ENCODE results near the gene MASP2. TPM values are rescaled to one million over a fixed set of nuclear protein-coding genes. Genes with fewer than 3 reads are reported as not detected.
"Not testable (repeated sequence)": the region's sequence is repeated elsewhere in the genome, so short reads cannot be mapped to it uniquely, and the experiment has no call there.

The MASP2 gene
- total RNA-seq, 2 experiments from 2014 or later: not detected

DNA sequence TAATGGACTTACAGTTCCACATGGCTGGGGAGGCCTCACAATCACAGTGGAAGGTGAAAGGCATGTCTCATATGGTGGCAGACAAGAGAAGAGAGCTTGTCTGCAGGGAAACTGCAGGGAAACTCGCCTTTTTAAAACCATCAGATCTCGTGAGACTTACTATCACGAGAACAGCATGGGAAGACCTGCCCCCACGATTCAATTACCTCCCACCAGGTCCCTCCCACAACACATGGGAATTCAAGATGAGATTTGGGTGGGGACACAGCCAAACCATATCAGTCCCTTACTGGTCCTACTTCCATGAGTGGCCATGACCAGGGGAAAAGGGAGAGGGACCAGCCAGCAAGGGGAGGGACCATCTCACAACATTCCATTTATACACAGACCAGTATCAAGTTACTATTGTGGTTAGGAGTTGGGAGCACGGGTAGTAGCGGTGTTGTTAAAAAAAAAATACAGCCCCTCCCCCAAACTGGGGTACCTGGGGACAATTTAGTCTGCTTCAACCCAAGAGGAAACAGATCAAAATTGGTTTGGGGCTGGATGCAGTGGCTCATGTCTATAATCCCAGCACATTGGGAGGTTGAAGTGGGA, 57.0 kb downstream of the MASP2 start:
- POLR2A ChIA-PET; H3K4me1 Mint-ChIP-seq; H3K9me3 Mint-ChIP-seq; H3K4me3 Mint-ChIP-seq; H3K27ac Mint-ChIP-seq; DNase-seq; H3K27me3 Mint-ChIP-seq; H3K36me3 Mint-ChIP-seq (ENCODE audit: low read depth): not testable (repeated sequence)
- CTCF ChIA-PET: interaction anchor here (0.6 kb wide), 2 partner anchors 15 to 219 kb away, joined by 3 to 4 read pairs; no protein-coding TSS in a partner anchor

DNA sequence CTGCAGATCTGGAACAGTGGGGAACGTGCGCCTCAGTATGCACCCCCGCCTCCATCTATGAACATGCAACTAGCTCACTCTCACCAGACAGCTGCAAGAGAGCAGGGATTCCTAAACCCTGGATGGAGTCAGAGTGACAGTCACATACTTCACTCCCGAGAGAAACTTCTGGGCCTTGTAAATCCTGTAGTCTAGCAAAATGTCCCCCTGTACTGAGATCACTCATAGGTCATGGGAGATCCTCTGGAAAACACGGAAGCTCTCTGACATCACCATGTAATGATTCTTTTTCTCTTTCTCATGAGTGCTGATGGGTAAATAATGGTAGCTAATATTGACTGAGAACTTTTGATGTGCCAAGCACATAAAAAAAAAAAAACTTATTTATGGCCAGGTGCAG, 57.9 kb downstream of the MASP2 start:
- POLR2A ChIA-PET: no interaction called here
- H3K4me1 Mint-ChIP-seq: no peaks in the 10 kb centered on the region

GRCh38 chr1:10987840-10988417, 59.1 kb downstream of the MASP2 start:
- Mint-ChIP-seq H3K36me3 (ENCODE audit: low read depth) (no peaks in the 10 kb centered on the region), H3K27me3 (peaks cover 3% of the 10 kb centered on the region), H3K4me3 (no peak overlapping the region), H3K4me1 (no peaks in the 10 kb centered on the region), H3K9me3 (no peaks in the 10 kb centered on the region), H3K27ac (no peak overlapping the region)
- DNase-seq: no peak
- POLR2A ChIA-PET: no interaction called here
- CTCF ChIA-PET: no interaction called here

More for the DNA sequence above, 57.9 kb downstream of the MASP2 start:
- Mint-ChIP-seq H3K27me3 (peaks cover 3% of the 10 kb centered on the region), H3K4me3 (no peak overlapping the region), H3K36me3 (ENCODE audit: low read depth) (no peaks in the 10 kb centered on the region), H3K9me3 (no peaks in the 10 kb centered on the region), H3K27ac (no peak overlapping the region)
- no peak for DNase-seq
- CTCF ChIA-PET: interaction anchor here (0.6 kb wide), 2 partner anchors 14 to 218 kb away, joined by 3 to 4 read pairs; no protein-coding TSS in a partner anchor

DNA sequence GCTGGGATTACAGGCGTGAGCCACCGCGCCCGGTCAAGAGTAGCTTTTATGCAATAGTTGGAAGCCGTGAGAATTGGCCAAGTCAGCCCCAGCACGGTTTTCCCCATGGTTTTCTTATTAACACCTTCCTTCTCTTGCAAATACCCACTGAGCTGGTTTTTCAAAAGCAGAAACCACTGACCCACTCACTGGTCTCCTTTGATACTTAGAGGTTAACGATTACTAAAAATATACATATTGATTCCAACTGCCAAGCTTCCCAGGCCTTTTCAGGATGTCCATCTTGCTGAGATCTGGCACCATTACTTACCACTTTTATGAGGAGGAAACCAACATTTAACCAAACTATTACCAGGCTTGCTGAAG, 60.5 kb downstream of the MASP2 start:
- H3K4me1 Mint-ChIP-seq: no peaks in the 10 kb centered on the region
- POLR2A ChIA-PET: no interaction called here
- H3K4me3 Mint-ChIP-seq: no peak overlapping the region
- H3K27me3 Mint-ChIP-seq: peaks cover 1% of the 10 kb centered on the region
- CTCF ChIA-PET: no interaction called here
- H3K27ac Mint-ChIP-seq: no peak overlapping the region
- H3K36me3 Mint-ChIP-seq (ENCODE audit: low read depth): no peaks in the 10 kb centered on the region
- H3K9me3 Mint-ChIP-seq: no peaks in the 10 kb centered on the region
- DNase-seq: no peak

- CTCF ChIA-PET: no interaction called here
Observed at GRCh38 chr1:10980841-10981727, 66.0 kb downstream of the MASP2 start.

DNA sequence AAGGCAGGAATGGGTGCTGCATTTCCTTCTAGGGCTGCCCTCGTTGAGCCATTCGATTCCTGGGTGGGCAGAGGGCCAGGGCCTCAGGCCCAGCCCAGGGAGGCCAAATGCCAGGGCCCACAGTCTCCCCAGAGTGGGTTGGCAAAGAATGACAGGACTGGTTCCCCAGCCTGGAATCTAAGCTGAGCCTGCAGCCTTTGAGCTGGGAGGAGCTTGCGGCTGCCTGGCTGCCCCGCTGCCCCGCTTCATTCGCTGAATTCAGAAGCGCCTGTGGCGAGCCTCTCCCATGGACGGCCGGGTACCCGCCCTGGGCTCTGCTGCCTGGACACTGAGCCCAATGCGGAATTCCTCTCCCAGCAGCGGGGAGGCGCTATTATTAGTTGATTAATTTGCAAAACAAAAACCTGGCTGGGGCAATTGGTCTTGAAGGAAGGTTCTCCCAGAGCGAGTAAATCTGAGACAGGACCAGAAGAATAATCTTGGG, 66.9 kb downstream of the MASP2 start:
- Mint-ChIP-seq H3K4me1 (no peaks in the 10 kb centered on the region), H3K9me3 (no peaks in the 10 kb centered on the region), H3K27ac (no peak overlapping the region), H3K4me3 (no peak overlapping the region), H3K36me3 (ENCODE audit: low read depth) (no peaks in the 10 kb centered on the region), H3K27me3 (peaks cover 19% of the 10 kb centered on the region)
- CTCF ChIA-PET: no interaction called here
- DNase-seq: no peak
- POLR2A ChIA-PET: interaction anchor here (0.6 kb wide), 1 partner anchor 420 kb away, joined by 3 read pairs; no protein-coding TSS in a partner anchor

More at GRCh38 chr1:10980841-10981727, 66.0 kb downstream of the MASP2 start:
- Mint-ChIP-seq H3K4me3 (no peak overlapping the region), H3K9me3 (no peaks in the 10 kb centered on the region), H3K4me1 (no peaks in the 10 kb centered on the region), H3K27ac (no peak overlapping the region), H3K27me3 (peaks cover 19% of the 10 kb centered on the region), H3K36me3 (ENCODE audit: low read depth) (no peaks in the 10 kb centered on the region)
- POLR2A ChIA-PET: no interaction called here
- no peak for DNase-seq

- H3K36me3 Mint-ChIP-seq (ENCODE audit: low read depth): no peaks in the 10 kb centered on the region
- H3K27ac Mint-ChIP-seq: no peak overlapping the region
- DNase-seq: no peak
- peaks cover 19% of the 10 kb centered on the region for H3K27me3 Mint-ChIP-seq
- H3K4me1 Mint-ChIP-seq: no peaks in the 10 kb centered on the region
- H3K9me3 Mint-ChIP-seq: no peaks in the 10 kb centered on the region
- ChIA-PET CTCF (interaction anchor here (0.9 kb wide), 1 partner anchor 185 kb away, joined by 3 read pairs; no protein-coding TSS in a partner anchor), POLR2A (no interaction called here)
- H3K4me3 Mint-ChIP-seq: no peak overlapping the region
Observed at GRCh38 chr1:10979483-10979920, 67.5 kb downstream of the MASP2 start.

DNA sequence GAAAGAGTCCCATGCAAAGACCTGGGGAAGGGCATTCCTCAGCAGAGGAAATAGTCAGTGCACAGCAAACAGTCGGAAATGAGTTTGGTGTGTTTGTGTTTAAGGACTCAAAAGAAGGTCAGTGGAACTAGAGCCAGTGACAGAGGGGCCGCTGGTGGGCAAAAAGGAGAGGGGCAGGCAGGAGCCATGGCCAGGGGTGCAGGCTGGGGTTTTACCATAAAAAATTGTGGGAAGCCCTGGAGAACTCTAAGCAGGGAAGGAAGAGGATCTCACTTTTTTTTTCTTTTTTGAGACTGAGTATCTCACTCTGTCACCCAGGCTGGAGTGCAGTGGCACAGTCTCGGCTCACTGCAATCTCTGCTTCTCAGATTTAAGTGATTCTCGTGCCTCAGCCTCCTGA, 68.3 kb downstream of the MASP2 start:
- CTCF ChIA-PET: interaction anchor here (0.7 to 0.9 kb wide), 2 partner anchors 184 to 386 kb away, joined by 3 to 6 read pairs; no protein-coding TSS in a partner anchor
- POLR2A ChIA-PET: no interaction called here
- no peak for DNase-seq
- Mint-ChIP-seq H3K4me3 (no peak overlapping the region), H3K36me3 (ENCODE audit: low read depth) (no peaks in the 10 kb centered on the region), H3K9me3 (no peaks in the 10 kb centered on the region), H3K27ac (no peak overlapping the region), H3K4me1 (no peaks in the 10 kb centered on the region), H3K27me3 (peaks cover 19% of the 10 kb centered on the region)

Other genes starting within 250 kb of the MASP2 start
- gene TARDBP, start 34.6 kb downstream of the MASP2 start, total RNA-seq: 100 to 1,000 TPM; 186 to 187 TPM
- gene SRM, start 12.8 kb upstream of the MASP2 start, total RNA-seq: 10 to 100 TPM; 88.1 to 93.8 TPM
- gene EXOSC10, start 52.6 kb upstream of the MASP2 start, total RNA-seq: 10 to 100 TPM; 82.5 to 87.4 TPM
- not detected for gene ANGPTL7, start 142.1 kb upstream of the MASP2 start, total RNA-seq
- gene MTOR, start 215.3 kb upstream of the MASP2 start, total RNA-seq: 10 to 100 TPM; 49.2 to 57.2 TPM
- gene UBIAD1, start 226.0 kb upstream of the MASP2 start, total RNA-seq: 10 to 100 TPM; 53.7 to 59.1 TPM